ENCODE results near the gene AMPD3.

- TF ChIP-seq CTCF (IDR thresholded peaks at IDR 0.05 in 8 of 11, conservative IDR thresholded peaks at IDR 0.05 in 3 of 11) (no peak), POLR2A (IDR thresholded peaks at IDR 0.05) (no peak)
Observed at GRCh38 chr11:10494636-10495463, 39.8 kb downstream of the AMPD3 start.
